NCI-H460 (cell line): ENCODE measurements around the gene POU6F2. TPM values are rescaled to one million over a fixed set of nuclear protein-coding genes. Genes with fewer than 3 reads are reported as not detected.
"Not testable (repeated sequence)": the region's sequence is repeated elsewhere in the genome, so short reads cannot be mapped to it uniquely, and the experiment has no call there.

ENCODE experiments used
- DNase-seq: peaks from one replicate; pipeline ENCODE4 v3.0.0-alpha.2; 2016; ENCODE audit warnings: low read depth; ENCODE audit errors: extremely low read depth
- polyA plus RNA-seq: library from polyadenylated mRNA; depleted of rRNA; stranded (reverse); fragments of >200 nt; gene quantifications from 2 replicates; pipeline ENCODE4 v1.2.3, GENCODE V29; 2014; cell fraction: nucleus; rRNA removed
- total RNA-seq: library from RNA; depleted of rRNA; stranded (reverse); fragments of >200 nt; shearing (Covaris generic); gene quantifications from 2 replicates; pipeline ENCODE4 v1.2.3, GENCODE V29; 2014; rRNA removed

The POU6F2 gene
- not detected in 2 replicates for total RNA-seq
- 0.08 TPM in 1 of 2 replicates, not detected in the other for polyA plus RNA-seq

DNA sequence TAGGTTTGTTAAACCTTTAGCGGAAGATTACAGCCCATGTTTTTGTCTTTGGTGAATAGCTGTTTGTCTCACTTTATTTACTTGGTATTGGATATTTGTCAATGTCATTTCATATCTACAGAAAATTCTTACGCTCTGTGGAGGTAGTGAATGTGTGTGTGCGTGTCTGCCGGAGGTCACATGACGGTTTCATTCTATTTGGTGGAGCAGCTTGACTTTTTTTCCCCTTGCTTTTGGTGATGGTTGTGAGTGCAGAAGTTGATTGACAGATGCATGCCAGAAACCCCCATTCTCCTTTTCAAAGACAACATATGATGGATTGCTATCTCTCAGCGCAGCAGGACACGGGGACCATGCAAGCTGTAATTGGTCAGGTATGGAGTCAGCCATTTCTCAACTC is at the start of gene POU6F2:
POU6F2 (plus strand) TSS at position 225 of the 400 bp plus-strand sequence; CDS start at position 270, 45 bp downstream.
- DNase-seq = no peak

DNA sequence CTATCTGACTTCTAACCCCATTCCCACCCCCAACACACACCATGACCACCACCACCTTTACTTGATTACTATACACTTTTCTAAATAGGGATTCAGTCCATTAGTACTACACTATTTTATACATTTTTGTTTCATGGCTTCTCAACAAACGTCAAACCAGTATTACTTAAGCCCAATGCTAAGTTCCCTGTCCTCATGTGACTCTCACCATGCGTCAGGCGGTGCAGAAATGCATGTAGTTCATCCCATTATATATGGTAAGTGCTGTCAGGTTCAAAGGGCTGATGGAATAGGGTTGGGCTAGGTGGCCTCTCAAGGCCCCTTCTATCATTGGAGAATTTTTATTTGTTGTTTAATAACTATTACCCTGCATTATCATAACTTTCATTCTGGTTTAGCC is 49.2 kb upstream of the POU6F2 start:
- no peak for DNase-seq

DNA sequence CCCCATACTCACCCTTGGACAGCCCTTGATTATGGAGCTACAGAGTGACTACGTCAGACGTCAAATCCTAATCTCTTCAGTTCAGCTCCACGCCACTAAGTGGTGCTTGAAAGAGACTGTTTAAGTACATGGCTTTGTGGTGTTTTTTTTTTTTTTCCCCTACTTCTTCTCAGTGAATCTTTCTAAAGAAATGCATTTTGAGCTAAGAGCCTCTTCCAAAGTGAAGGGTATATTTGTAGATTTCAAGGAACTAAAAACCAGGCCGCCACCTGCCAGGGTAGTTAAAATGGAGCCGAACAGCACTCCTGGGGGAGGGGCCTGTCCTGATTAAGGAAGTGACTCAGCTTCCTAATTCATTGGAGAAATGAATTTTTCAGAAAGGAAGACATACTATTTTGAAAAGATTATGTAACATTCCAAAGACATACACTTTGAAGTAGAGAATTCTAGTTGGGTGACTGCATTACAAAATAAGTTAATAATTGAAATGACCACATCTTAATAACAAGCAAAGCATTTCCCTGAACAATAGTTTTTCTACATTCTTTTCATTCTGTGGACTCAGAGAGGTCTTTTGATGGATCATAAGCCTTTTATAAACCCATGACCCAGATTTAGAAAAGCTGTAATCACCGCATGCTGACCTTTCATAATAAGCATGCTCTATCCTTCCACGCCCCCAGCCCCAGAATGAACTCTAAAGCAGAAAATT is 48.1 kb upstream of the POU6F2 start:
- no peak for DNase-seq

GRCh38 chr7:38932509-38933168 is 45.1 kb upstream of the POU6F2 start:
- DNase-seq = peak; percentile 71

GRCh38 chr7:38934051-38934450 is 43.7 kb upstream of the POU6F2 start:
- DNase-seq = no peak

DNA sequence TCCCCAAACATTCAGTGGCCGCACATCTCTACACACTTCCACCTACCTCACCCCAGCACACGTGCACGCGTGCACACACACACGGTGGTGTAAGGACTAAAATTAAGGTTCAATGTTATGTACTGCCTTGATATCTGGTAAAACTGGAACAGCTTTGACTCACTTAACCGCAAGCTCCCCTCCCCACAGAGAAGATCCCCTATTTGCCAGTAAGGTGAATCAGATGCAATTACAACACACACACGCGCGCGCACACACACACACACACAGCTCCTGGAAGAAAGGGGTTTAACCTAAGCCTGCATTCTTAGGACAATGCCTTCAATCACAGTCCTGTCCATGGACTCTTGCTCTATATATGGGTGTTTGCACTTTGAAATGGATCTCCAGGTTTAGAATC is 43.2 kb upstream of the POU6F2 start:
- DNase-seq = no peak

DNA sequence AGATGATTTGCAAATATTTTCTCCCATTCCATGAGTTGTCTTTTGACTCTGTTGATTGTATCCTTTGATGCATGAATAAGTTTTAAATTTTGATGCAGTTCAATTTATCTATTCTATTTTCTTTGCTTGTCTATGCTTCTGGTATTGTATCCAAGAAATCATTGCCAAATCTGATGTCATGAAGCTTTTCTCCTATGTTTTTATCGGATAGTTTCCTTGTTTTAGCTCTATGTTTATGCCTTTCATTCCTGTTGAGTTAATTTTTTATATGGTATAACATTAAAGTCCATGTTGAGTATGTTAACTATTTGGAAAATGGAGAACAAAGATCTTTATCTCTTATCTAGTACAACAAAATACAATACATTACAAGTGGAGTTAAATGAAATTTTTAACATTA is 41.1 kb upstream of the POU6F2 start:
- DNase-seq = no peak

GRCh38 chr7:38938001-38938485 is 39.7 kb upstream of the POU6F2 start:
- no peak for DNase-seq

DNA sequence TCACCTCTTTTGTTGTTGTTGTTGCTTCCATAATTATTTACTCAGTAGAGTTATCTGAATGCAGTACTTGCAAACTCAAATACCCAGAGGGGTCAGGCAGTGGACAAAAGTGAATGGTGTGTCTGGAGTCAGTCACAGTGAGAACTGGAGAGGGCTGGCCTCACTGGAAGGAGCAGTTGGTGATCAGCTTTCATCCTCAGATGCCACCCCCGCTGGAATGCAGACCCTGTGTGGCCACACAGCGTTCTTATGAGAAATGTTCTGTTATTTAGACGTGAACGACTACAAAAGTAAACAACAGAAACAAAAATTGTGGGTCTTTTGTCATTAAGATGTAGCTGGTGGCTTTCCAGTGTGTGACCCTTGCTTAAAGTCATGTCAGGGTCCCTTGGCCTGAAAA is 39.1 kb upstream of the POU6F2 start:
- no peak for DNase-seq

DNA sequence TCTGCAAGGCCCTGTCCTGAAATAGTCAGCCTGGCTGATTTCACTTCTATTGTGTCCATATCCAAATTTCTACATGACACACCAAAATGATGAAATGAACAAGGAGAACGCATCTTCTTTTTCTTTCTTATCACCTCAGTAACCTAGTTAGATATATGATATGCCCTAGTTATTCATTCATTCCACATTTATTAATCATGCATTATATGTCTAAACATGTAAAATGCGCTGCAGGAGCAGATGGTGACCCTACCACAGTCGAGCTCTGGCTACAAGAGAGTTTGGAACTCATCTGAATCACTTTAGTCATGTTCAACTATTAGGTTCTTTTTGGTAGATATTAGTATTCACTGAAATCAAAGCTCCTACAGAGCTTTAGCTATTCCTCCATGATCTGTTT is 36.9 kb upstream of the POU6F2 start:
- no peak for DNase-seq

DNA sequence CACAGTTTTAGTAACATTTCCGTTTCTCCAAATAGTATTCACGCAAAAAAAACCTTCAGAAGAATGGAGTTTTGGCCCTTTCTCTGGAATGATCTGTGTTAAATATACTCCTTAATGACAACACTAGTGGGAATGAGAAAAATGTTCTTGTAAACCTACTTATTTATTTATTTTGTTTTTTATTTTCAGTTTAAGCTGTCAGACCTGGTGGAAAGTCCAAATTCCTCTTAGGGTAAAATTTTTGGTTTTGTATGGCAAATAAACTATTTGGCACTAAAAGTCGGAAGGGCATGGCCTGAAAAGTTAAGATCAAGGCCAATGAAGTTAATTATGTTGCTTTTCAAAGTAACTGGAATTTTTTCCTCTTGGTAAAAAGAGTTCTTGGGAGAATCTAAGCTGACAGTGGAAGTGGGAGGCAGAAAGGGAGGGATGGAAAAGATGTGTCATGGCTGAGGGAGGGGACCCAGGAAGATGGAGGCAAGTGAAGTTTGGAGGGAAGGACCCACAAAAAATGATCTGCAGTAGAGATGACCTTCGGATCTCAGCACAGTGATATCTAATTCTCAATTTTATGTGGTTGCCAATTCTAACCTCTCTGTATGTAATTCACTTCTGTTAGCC is 35.2 kb upstream of the POU6F2 start:
- no peak for DNase-seq

DNA sequence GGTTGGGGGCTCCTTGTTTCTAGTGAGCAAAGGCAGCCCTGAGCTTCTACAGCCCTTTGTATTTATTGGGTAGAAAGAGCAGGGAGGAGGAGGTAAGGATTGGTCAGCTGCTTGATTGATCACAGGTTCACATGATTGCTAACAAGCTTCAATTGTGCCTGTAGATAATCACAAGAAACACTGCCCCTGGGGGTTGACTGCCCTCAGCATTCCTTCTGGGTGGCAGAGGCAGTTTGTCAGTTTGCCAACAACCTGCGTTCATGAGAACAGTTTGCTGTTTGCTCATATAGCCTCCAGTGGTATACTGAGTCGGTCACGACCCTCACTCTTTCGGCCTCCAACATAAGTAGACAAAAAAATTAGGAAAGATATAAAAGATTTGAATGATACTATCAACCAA is 30.2 kb upstream of the POU6F2 start:
- DNase-seq = not testable (repeated sequence)

- DNase-seq = peak; percentile 18
These were observed 27.4 kb upstream of the POU6F2 start for GRCh38 chr7:38950309-38950708.

GRCh38 chr7:38951213-38951612 is 26.5 kb upstream of the POU6F2 start:
- no peak for DNase-seq

DNA sequence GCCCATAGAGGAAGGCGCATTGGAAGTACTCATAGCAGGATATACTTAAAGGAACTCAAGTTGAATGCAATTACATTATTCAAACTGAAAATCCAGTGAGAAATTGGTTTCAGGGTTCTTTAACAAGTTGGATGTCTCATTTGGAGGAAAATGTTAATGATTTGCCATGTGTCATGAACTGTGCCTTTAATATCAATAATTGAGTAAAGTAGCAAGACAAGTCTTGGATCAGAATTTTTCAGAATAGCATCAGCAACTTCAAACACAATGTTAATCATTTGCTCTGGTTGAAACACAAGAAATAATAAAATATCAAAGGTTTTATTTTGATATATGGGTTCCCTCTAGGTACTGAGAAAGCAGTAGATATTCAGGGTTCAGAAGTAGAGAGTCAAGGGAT is 24.5 kb upstream of the POU6F2 start:
- no peak for DNase-seq

GRCh38 chr7:38953971-38954370 is 23.7 kb upstream of the POU6F2 start:
- DNase-seq = no peak

DNA sequence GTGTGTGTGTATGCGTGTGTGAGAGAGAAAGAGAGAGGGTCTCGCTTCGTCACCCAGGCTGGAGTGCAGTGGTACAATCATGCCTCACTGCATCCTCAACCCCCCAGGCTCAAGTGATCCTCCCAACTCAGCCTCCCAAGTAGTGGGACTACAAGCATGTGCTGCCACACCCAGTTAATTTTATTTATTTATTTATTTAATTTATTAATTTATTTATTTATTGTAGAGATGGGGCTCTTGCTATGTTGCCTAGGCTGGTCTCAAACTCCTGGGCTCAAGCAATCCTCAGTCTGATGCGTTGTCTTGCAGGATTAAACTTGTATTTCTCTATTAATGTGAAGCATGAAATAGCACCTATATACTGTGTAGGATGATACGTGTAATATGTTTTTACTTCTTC is 21.8 kb upstream of the POU6F2 start:
- no peak for DNase-seq

DNA sequence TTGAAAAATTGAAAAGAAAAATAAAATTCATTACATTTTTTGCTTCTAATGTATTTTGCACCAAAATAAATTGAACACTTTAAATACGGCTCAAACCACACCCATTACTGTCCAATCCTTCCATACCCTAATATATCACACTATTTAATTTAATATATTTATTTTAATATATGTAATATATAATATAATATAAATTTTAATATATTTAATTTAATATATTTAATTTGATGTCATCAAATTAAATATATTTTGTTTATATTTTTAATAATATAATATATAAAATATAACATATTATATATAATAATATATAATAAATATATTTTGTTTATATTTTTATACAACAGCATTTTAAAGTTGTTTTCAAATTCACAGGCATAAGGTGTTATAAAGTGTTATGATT is 15.7 kb upstream of the POU6F2 start:
- no peak for DNase-seq

- no peak for DNase-seq
These were observed 12.8 kb upstream of the POU6F2 start for GRCh38 chr7:38964921-38965320.

DNA sequence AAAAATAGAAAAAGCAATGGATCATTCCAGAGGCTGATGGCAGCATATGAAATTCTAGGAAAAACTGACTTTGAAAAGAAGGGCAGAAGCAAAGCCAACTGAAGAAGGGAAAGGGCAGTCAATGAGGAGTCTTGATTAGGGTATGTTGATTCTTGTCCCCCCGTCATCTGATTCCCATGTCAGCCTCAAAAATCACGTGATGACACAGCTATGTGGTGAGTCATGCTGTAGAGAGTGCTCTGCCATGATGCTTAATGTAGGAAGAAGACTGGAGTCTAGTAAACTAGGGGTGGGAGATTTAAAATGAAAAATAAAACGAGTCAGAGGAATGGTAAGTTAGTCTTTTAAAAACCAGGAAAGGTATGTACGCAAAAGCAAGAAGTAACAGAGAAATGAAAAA is 3.9 kb upstream of the POU6F2 start:
- DNase-seq = no peak

DNA sequence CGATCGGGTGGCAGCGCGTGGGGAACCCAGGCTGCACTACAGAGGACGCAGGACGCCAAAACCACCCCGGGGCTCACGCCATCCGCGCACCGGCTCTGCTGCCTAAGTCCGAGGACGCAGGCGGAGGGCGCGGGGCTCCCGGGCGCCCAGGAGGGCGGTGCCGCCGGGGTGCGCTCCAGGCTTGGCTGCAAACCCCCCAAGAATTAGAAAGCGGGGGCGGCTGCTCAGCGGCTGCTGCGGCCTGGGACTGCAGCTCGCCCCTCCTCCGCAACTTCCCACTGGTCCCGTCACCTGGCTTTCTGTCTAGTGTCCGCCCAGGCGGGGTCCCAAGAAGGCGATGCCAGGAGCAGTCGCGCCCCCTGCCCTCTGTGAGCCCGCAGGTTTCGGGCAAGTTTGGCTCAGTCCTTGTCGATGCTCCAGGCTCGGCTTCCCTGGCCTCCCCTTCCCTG is 1.7 kb upstream of the POU6F2 start:
- DNase-seq = no peak

DNA sequence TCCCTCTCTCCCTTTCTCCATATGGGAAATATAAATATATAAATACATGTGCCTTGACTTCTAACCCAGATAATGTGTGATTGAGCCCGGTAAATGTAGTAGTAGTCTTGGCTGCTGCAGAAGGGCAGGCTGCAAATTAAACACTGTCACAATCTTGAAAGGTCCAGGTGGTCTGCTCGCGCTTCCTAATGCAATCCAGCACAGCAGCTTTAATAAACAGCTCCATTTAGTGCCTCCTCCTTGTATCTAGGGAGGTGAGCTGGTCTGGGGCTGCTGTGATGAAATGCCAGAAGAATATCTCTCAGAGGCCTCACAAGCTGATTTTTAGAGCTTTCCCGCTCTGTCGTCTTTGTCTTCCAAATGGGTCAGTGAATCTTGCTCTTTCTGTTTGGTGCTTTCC is 782 bp downstream of the POU6F2 start:
- no peak for DNase-seq
